IMR-90 (cell line): ENCODE results near the gene DGKB. TPM values are rescaled to one million over a fixed set of nuclear protein-coding genes. Genes with fewer than 3 reads are reported as not detected.

Source experiments
- ATAC-seq: fragments of 200-7000 bp; cut with Tn5 transposase; 2 replicates; pipeline ENCODE4 v1.9.1; 2020; ENCODE audit warnings: low read depth, mild to moderate bottlenecking, moderate library complexity
- BruUV-seq: library from RNA; stranded (reverse); fragments of 400-500 nt; replicated peaks from 2 replicates; lab custom pipeline; 2021; lab: Mats Ljungman, UMichigan
- CTCF ChIA-PET: fragments of 300-600 bp; formaldehyde crosslinking; extraction: SDS; loops from one replicate; lab custom pipeline; 2021; ENCODE audit warnings: antibody characterized with exemption; lab: Yijun Ruan, JAX
- POLR2A ChIA-PET: fragments of 300-600 bp; sonication (Branson Sonifier 250); formaldehyde crosslinking; loops from one replicate; lab custom pipeline; 2022; ENCODE audit warnings: antibody characterized with exemption; ENCODE audit not compliant: unreplicated experiment; lab: Charles Lee
- DNase-seq: peaks from one replicate; pipeline ENCODE4 v3.0.0; 2013
- H2AFZ ChIP-seq: replicated peaks from 2 replicates; pipeline ENCODE3; 2013; ENCODE audit warnings: low read length, mild to moderate bottlenecking; ENCODE audit not compliant: poor library complexity
- H2AK5ac ChIP-seq: 2 replicates; pipeline ENCODE4 v1.6.1; 2013; ENCODE audit warnings: low read depth, low read length, inconsistent platforms
- H2AK9ac ChIP-seq: replicated peaks from 2 replicates; pipeline ENCODE3; 2013; ENCODE audit warnings: mild to moderate bottlenecking, low read depth, low read length, moderate library complexity; ENCODE audit not compliant: poor library complexity
- H2BK120ac ChIP-seq: 2 replicates; pipeline ENCODE4 v1.6.1; 2013; ENCODE audit warnings: low read depth, low read length, inconsistent platforms
- H2BK15ac ChIP-seq: 3 replicates; pipeline ENCODE4 v1.6.1; 2013; ENCODE audit warnings: low read depth, low read length, inconsistent platforms
- H2BK20ac ChIP-seq: 2 replicates; pipeline ENCODE4 v1.6.1; 2013; ENCODE audit warnings: low read depth, mild to moderate bottlenecking, inconsistent platforms, low read length, moderate library complexity
- H2BK5ac ChIP-seq: 2 replicates; pipeline ENCODE4 v1.6.1; 2013; ENCODE audit warnings: mild to moderate bottlenecking, low read depth, low read length, inconsistent platforms; ENCODE audit not compliant: poor library complexity, severe bottlenecking
- H3K14ac ChIP-seq: replicated peaks from 2 replicates; pipeline ENCODE4 v1.6.1; 2013; ENCODE audit warnings: low read depth, low read length, inconsistent platforms
- H3K18ac ChIP-seq: 2 replicates; pipeline ENCODE4 v1.6.1; 2013; ENCODE audit warnings: low read depth, low read length, control low read depth
- H3K23ac ChIP-seq: 2 replicates; pipeline ENCODE4 v1.6.1; 2013; ENCODE audit warnings: low read depth, low read length, inconsistent platforms
- H3K27ac ChIP-seq: 2 replicates; pipeline ENCODE4 v1.5.1; 2013; ENCODE audit warnings: mild to moderate bottlenecking, control low read depth, low read length; ENCODE audit not compliant: insufficient read depth
- H3K27me3 ChIP-seq: 2 replicates; pipeline ENCODE4 v1.6.1; 2013; ENCODE audit warnings: low read length; ENCODE audit not compliant: control insufficient read depth, insufficient read depth
- H3K36me3 ChIP-seq: 2 replicates; pipeline ENCODE4 v1.6.1; 2013; ENCODE audit warnings: low read length, mixed read lengths; ENCODE audit not compliant: control insufficient read depth, insufficient read depth
- H3K4ac ChIP-seq: 2 replicates; pipeline ENCODE4 v1.6.1; 2013; ENCODE audit warnings: low read depth, low read length, inconsistent platforms
- H3K4me1 ChIP-seq: 2 replicates; pipeline ENCODE4 v1.6.1; 2013; ENCODE audit warnings: low read length, mixed read lengths; ENCODE audit not compliant: control insufficient read depth, insufficient read depth
- H3K4me2 ChIP-seq: 2 replicates; pipeline ENCODE4 v1.6.1; 2013; ENCODE audit warnings: low read depth, mild to moderate bottlenecking, control low read depth, low read length, moderate library complexity
- H3K4me3 ChIP-seq: 2 replicates; pipeline ENCODE4 v1.5.1; 2013; ENCODE audit warnings: low read depth, mild to moderate bottlenecking, control low read depth, low read length, moderate library complexity; ENCODE audit not compliant: insufficient read depth
- H3K56ac ChIP-seq: 2 replicates; pipeline ENCODE4 v1.6.1; 2013; ENCODE audit warnings: low read length, inconsistent platforms; ENCODE audit not compliant: insufficient read depth; ENCODE audit errors: extremely low read depth
- H3K79me1 ChIP-seq, 2 experiments: 2 replicates each; pipeline ENCODE4 v1.6.1; 2013; ENCODE audit warnings: low read length in 2 of 2, inconsistent platforms in 1 of 2, low read depth in 1 of 2
- H3K9ac ChIP-seq: 2 replicates; pipeline ENCODE4 v1.6.1; 2013; ENCODE audit warnings: low read depth, low read length, control low read depth
- H3K9me1 ChIP-seq: 2 replicates; pipeline ENCODE4 v1.6.1; 2013; ENCODE audit warnings: low read length, inconsistent platforms; ENCODE audit not compliant: insufficient read depth
- H3K9me3 ChIP-seq: 2 replicates; pipeline ENCODE4 v1.6.1; 2013; ENCODE audit warnings: low read length; ENCODE audit not compliant: control insufficient read depth, insufficient read depth
- H4K20me1 ChIP-seq: 2 replicates; pipeline ENCODE4 v1.6.1; 2013; ENCODE audit warnings: low read length, inconsistent platforms; ENCODE audit not compliant: insufficient read depth
- H4K5ac ChIP-seq: 2 replicates; pipeline ENCODE4 v1.6.1; 2013; ENCODE audit warnings: mild to moderate bottlenecking, low read depth, low read length, control low read depth
- H4K8ac ChIP-seq, 2 experiments: 2 replicates each; pipeline ENCODE4 v1.6.1; 2013; ENCODE audit warnings: low read depth in 2 of 2, low read length in 2 of 2, control low read depth in 1 of 2, inconsistent platforms in 1 of 2
- H4K91ac ChIP-seq: 2 replicates; pipeline ENCODE4 v1.6.1; 2013; ENCODE audit warnings: low read depth, low read length, inconsistent platforms; ENCODE audit not compliant: insufficient read depth
- BHLHE40 ChIP-seq: fragments of 150-350 bp; IDR thresholded peaks from 2 replicates; pipeline ENCODE4 v1.6.1; 2016; ENCODE audit warnings: mild to moderate bottlenecking, low read depth, low read length
- FOS ChIP-seq: fragments of 150-350 bp; IDR thresholded peaks from 2 replicates; pipeline ENCODE4 v1.6.1; 2016; ENCODE audit warnings: low read depth, low read length
- NFE2L2 ChIP-seq: fragments of 150-350 bp; IDR thresholded peaks from 2 replicates; pipeline ENCODE4 v1.6.1; 2016; ENCODE audit warnings: low read depth, mild to moderate bottlenecking, low read length
- RAD21 ChIP-seq: IDR thresholded peaks from 2 replicates; pipeline ENCODE4 v1.6.1; 2012; ENCODE audit warnings: low read length, improper control_type of control experiment
- WGBS, 2 experiments: methylation state at CpG; one replicate each; pipeline versions ENCODE4 v1.1.5 to v1.1.7; 2013; ENCODE audit warnings: missing lambda C conversion rate in 2 of 2; ENCODE audit not compliant: insufficient read length in 1 of 2; ENCODE audit errors: extremely low coverage in 2 of 2; 5-methylcytosine and 5-hydroxymethylcytosine counted together
- dilution Hi-C: fragments of 300-500 bp; cut with HindIII; formaldehyde crosslinking; loops from one replicate; pipeline ENCODE4 v1.14.3; 2018; ENCODE audit warnings: low sequenced_read_pairs; ENCODE audit not compliant: unreplicated experiment
- in situ Hi-C: fragments of 300-500 bp; cut with MboI; formaldehyde crosslinking; loops from 3 replicates; pipeline ENCODE4 v1.14.3; 2019; ENCODE audit warnings: low sequenced_read_pairs, inconsistent platforms, mixed read lengths
- intact Hi-C: fragments of 100-400 bp; cut with micrococcal nuclease; formaldehyde crosslinking; loops from 2 replicates; pipeline ENCODE4 v1.10.0; 2022
- polyA plus RNA-seq, 3 experiments: library from polyadenylated mRNA; depleted of rRNA; stranded (reverse); fragments of >200 nt; gene quantifications; 2 replicates each; pipeline ENCODE4 v1.2.3, GENCODE V29; 2012; ENCODE audit warnings: low replicate concordance in 1 of 3
- total RNA-seq: library from RNA; depleted of rRNA; stranded (reverse); fragments of >200 nt; gene quantifications from 2 replicates; pipeline ENCODE4 v1.2.3, GENCODE V29; 2012

Gene DGKB
- total and polyA plus RNA-seq, 2 of the 4 experiments (the other 2 are of a cell fraction), result not detected

DNA sequence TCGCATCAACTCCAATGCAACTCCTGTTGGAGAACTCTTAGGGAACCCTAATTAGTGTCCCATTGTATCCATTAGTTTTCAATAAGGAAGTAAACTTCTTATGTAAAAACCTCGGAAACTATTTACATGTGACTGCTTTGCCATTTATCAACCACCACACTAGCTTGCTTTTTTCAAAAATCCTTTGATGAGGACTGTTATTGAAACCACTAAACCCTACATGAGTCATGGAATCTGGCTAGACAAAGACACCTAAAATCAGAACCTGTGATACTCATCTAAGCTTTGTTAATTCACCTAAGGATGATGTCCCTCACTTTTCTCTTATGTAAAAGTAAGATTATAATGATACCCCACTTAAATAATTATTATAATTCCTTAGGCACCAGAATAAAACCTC, 499.0 kb downstream of the DGKB start:
- no peak overlapping the region for H3K27ac ChIP-seq
- no CpG with 5 or more reads among the region's 2 CpGs for WGBS, 2 experiments
- H2BK120ac ChIP-seq, result no peak overlapping the region
- POLR2A ChIA-PET, result no interaction called here
- no TSS peak for BruUV-seq
- dilution Hi-C loops, result no loop called here
- no peak overlapping the region for H4K91ac ChIP-seq
- H2BK5ac ChIP-seq, result no peak overlapping the region
- DNase-seq (no peak), ATAC-seq (no peak)
- H3K9me3 ChIP-seq, result no peaks in the 10 kb centered on the region
- no peak overlapping the region for H4K5ac ChIP-seq
- no peak overlapping the region for H3K4me3 ChIP-seq
- CTCF ChIA-PET, result no interaction called here
- H2AFZ ChIP-seq, result no peak overlapping the region
- no peaks in the 10 kb centered on the region for H3K27me3 ChIP-seq
- H4K8ac ChIP-seq, result no peak overlapping the region
- H2BK15ac ChIP-seq, result no peak overlapping the region
- H3K18ac ChIP-seq, result no peak overlapping the region
- no peak overlapping the region for H3K56ac ChIP-seq
- no peaks in the 10 kb centered on the region for H3K4me1 ChIP-seq
- in situ Hi-C loops, result no loop called here
- no peak overlapping the region for H2AK9ac ChIP-seq
- H3K79me1 ChIP-seq, result no peaks in the 10 kb centered on the region
- no peak overlapping the region for H3K9ac ChIP-seq
- no peaks in the 10 kb centered on the region for H3K36me3 ChIP-seq
- intact Hi-C loops, result no loop called here
- no peak overlapping the region for H3K4me2 ChIP-seq
- no peak for TF ChIP-seq BHLHE40
- no peak for TF ChIP-seq FOS
- TF ChIP-seq RAD21, result no peak
- TF ChIP-seq NFE2L2, result no peak
- H4K20me1 ChIP-seq, result no peaks in the 10 kb centered on the region
- H3K4ac ChIP-seq, result no peak overlapping the region
- H3K23ac ChIP-seq, result no peak overlapping the region
- H2AK5ac ChIP-seq, result no peak overlapping the region
- no peak overlapping the region for H2BK20ac ChIP-seq
- H3K9me1 ChIP-seq, result no peaks in the 10 kb centered on the region
- H3K14ac ChIP-seq, result no peak overlapping the region
